Stimulated activated CD4-positive, alpha-beta T cell treated with anti-CD3 and anti-CD28 coated beads, Interleukin-15, amount 100 ng/mL, for 24 hours (primary cell): Measurements from ENCODE around the gene NOS1AP.

Source experiments
- DNase-seq: peaks from one replicate; pipeline ENCODE4 v3.0.0-alpha.2; 2020

Gene NOS1AP

GRCh38 chr1:162224267-162224666 is 154.8 kb downstream of the NOS1AP start:
- no peak for DNase-seq

DNA sequence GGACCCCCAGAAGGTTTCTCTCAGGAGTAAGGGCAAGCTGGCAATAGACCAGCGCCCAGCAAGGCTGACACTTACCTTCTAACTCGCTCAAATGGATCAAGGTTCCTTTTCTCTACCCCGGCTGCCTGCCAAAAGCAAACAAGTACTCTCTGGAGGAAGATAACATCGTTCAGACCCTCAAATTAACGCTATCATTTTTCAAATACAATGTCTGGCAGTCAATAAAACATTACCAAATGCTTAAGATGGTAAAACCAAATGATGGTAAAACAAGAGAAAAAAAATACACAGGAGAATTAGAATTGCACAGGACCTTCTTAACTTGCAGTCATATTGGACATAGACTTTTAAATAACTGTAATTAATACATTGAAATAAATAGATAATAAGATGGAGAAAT is 159.1 kb downstream of the NOS1AP start:
- no peak for DNase-seq

DNA sequence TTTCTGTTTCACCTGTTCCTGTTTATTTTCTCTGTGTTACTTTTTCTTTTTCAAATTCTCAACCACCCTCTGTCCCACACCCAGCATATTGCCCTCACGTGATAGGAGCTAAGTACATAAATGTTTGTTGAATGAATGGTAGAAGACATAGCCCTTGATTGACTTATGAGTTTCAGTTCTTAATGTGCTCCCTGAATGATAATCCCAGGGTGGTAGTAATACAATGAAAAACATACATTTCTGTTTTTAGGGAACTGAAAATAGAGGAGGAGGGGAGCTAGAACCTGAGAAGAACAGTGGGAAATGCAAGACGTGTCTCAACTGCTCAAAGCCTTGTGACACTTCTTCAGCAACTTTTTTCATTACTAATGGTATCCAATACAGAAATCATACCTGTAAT is 160.1 kb downstream of the NOS1AP start:
- DNase-seq: no peak

GRCh38 chr1:162230096-162230495 is 160.6 kb downstream of the NOS1AP start:
- no peak for DNase-seq

DNA sequence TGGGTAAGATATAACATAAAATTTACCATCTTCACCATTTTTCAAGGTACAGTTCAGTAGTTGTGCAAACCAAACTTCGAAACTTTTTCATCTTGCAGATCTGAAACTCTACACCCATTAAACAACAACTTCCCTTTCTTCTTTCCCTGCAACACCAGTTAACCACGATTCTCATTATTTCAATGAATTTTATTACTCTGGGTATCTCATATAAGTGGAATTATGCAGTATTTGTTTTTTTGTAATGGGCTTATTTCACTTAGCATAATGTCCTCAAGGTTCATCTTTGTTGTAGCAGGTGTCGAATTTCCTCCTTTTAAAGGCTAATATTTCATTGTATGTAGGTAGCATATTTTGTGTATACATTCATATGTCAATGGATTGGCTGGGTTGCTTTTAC is 161.0 kb downstream of the NOS1AP start:
- no peak for DNase-seq

GRCh38 chr1:162232034-162232711 is 162.7 kb downstream of the NOS1AP start:
- no peak for DNase-seq

DNA sequence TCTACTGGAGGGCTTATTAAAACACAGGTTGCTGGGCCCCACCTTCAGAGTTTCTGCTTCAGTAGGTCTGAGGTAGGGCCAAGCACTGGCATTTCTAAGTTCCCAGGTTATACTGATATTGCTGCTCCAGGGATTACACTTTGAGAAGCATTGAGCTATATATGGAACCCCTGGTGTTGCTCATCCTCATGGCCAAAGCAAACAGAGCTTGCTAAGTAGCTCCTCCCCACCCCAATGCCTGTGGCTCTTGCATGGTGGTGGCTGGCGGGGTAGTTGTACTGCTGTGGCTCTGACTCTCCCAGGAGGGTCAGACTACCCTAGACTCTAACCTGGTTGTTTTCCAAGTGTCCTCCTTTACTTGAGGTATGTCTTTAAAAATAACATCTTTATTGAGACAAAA is 163.6 kb downstream of the NOS1AP start:
- no peak for DNase-seq

- no peak for DNase-seq
Measured at GRCh38 chr1:162233937-162234336, 164.4 kb downstream of the NOS1AP start.

DNA sequence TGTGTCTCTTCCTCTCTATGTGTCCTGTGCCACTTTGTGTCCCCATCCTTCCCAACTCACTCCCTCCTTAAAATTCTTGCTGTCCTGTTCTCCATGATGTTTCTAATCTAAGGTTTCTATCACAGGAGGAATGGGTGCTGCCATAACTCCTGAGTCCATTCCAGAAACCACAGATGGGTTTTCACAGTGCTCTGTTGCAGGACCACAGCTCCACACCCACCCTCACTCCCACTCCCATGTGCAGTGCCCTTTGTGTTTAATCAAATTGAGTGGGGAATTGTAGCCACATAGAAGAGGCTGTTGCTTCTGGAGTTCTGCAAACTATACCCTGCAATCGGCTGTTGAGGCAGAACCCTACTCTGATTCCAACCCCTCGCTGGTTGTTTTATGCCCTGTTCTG is 165.1 kb downstream of the NOS1AP start:
- DNase-seq: no peak

GRCh38 chr1:162235241-162235800 is 165.8 kb downstream of the NOS1AP start:
- no peak for DNase-seq

GRCh38 chr1:162236201-162236600 is 166.7 kb downstream of the NOS1AP start:
- no peak for DNase-seq

GRCh38 chr1:162236618-162237017 is 167.1 kb downstream of the NOS1AP start:
- no peak for DNase-seq

DNA sequence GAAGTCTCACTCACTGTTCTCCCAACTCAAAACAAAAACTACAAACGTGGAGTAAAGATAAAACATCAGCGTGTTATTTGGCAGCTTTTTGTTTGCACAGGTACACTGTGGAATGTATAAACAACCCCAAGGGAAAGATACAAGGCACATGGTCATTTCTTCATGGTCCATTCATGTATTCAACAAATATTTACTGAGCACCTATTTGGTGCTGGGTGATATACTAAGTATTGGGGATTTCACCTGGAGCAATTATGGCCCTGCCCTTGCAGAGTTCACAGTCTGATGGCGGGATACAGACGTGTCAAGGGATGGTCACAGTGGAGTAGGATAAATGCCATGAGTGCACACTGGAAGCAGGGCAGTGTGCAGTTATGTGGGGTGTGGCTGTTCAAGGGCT is 171.1 kb downstream of the NOS1AP start:
- no peak for DNase-seq

DNA sequence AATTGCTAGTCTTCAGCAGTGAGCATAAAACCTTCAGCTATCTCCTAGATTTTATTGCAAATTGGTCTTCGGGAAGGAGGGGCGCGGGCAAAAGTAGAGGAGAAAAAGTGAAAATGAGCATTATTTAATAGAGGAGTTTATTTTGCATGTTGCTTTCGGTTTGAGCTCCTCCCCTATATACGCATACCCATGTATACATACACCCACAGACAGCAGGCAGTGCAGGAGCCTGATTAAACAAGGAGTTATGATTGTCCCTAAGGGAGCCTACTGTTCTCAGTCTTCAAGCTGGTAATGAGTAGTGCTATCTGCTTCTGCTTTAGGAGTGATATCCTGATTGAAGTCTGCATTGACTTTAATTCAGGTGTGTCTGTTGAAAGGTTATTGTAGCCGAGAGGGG is 173.3 kb downstream of the NOS1AP start:
- no peak for DNase-seq

DNA sequence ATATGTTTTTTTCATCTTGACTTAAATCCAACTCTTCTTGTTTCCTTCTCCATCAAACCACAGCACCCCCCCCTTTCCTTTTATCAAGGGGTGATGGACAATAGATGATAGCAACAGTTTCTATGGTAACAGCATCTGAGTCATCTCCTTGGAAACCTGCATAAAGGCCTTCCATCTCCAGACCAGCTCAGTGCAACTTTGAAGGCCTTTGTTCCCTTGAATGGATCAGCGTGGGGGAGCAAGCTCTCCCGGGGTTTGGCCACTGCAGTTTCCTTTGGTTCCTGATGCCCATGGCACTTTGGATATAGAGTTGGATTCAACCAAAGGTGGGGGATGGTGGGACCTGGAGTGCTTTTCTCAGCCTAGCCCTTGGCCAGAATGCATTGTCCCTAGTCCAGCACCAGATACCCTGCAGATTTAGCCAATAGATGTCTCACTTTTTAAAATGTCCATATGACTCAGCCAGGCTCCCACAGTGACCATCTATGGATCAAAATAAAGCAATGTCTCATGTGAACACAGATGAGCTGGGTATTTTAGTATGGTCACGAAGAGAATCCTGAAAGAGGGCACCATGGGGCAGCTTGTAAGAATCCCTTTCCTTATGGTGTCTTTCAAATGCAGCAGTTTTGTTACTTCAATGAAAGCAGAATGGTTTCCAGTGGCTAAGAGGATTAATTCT is 179.5 kb downstream of the NOS1AP start:
- DNase-seq: no peak

- DNase-seq: no peak
Measured at GRCh38 chr1:162250004-162250730, 180.7 kb downstream of the NOS1AP start.

DNA sequence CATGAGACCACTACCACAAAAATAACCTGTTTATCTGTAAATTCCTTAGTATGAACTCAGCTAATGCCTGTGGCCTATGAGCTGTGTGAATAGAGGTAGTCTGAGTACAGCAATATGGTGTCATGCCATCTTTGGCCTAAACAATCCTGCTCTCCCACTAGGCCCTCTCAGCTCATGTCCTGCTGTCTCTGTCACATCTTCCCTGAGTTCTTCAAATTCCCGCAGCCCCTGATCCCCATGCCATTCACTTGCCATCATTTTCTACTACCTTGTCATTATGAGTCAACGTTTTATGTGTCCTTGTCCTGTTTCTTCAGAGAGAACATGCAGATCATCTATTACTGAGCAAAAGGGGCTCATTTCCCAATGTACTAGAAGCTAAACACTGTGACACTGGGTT is 181.6 kb downstream of the NOS1AP start:
- DNase-seq: no peak

DNA sequence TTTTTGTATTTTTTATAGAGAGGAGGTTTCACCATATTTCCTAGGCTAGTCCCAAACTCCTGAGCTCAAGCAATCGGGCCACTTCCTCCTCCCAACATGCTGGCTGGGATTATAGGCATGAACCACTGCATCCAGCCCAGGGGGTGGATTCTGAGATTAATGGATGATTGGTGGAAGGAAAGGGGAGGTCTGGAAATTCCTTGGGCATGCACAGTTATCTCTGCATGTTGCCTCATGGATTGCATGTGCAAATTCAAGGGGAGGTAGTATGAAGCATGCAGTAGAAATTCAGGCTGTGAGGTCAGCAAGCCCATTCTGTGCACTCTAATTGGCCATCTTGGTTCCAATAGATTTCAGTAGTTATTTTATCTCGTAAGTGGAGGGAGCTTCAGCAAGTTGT is 182.7 kb downstream of the NOS1AP start:
- DNase-seq: no peak

DNA sequence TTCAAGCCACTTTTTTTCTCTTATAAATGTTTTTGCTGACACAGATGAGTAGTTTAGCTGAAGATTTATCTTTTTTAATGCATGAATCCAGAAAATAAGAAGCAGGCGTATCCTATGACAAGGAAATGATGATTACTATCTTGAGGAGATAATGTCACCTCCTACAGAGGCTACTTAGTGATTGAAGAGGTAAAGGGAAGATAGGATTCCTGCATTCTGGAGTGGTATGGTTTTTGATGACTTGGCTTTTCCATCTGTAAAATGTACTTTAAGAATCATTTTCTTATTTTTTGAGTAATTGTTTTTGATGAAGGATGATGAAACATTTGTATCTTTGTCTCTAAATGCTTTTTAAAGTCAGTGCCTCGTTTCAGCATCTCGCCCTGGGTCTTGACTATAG is 184.3 kb downstream of the NOS1AP start:
- DNase-seq: no peak

DNA sequence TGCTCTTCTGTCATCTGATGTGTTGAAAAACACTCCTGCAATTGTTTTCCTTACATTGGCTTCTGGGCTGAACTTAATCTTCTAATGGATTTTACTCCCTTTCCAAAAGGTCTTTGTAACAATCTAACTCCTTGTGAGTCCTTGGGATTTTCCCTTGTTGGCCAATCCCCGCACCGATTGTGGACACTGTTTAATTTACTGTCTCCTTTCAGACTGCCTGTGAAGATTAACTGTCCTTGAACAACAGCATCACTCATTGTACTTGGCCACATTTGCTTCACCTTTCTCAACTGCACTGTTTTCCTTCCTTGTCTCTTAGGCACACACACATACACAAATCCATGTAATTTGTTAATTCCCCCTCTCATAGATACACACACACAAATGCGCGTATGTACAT is 186.8 kb downstream of the NOS1AP start:
- DNase-seq: no peak

DNA sequence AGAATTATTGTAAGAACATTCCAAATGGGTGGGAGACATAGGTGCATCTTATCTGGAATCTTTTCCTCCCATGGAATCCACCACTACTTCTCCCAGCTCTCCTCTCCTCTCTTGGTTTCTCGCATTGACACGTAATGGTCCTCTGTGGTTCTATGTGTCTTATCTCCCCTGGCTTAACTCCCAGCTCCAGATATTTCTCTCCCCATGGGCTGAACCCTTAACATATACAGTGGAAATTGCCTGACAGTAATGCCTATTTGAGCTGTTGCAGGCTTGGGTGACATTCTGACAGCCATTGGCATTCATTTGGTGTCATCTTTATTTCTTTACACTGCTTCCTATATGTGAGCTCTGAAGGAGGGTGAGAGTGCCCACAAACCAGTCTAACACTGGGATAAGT is 188.9 kb downstream of the NOS1AP start:
- no peak for DNase-seq

DNA sequence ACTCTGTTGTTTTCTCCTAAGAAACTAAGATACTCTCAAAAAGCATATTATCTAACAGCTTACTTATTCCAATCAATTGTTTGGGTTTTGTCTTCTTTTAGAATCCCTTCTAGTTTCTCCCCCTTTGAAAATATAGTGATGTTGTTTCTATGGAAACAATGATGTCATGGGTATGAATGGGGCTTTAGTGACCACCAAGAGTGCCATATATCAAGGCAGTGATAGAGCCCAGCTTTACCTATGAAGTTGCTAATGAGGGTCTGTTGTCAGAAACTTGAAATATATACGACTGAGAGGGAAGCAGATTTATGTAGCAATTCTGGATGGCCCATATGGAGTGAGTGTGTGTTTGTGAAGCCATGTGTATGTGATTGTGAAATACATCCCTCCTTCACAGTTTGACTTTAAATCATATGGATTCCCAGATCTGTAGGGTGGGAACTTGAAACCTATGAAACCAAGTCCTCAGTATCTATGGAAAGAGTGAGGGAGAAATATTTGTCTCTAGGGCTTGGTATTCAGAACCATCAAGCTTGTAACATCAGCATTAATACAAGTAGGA is 190.5 kb downstream of the NOS1AP start:
- DNase-seq: no peak

- no peak for DNase-seq
Measured at GRCh38 chr1:162264108-162264507, 194.6 kb downstream of the NOS1AP start.

GRCh38 chr1:162265983-162266382 is 196.5 kb downstream of the NOS1AP start:
- no peak for DNase-seq
